Activated naive CD8-positive, alpha-beta T cell treated with anti-CD3 and anti-CD28 coated beads, Interleukin-2, amount 50 U/mL, for 24 hours (primary cell): ENCODE data around the gene PPM1H.

Experiments used
- ATAC-seq: fragments of 150-1000 bp; cut with Tn5 transposase; one replicate; pipeline ENCODE4 v1.10.0; 2021
- DNase-seq: peaks from one replicate; pipeline ENCODE4 v3.0.0; 2021
- H3K27ac Mint-ChIP-seq: one replicate; pipeline ENCODE4 v1.8.0; 2021; ENCODE audit warnings: mild to moderate bottlenecking, mixed read lengths
- H3K27me3 Mint-ChIP-seq: one replicate; pipeline ENCODE4 v1.8.0; 2021; ENCODE audit warnings: mixed read lengths
- H3K36me3 Mint-ChIP-seq: one replicate; pipeline ENCODE4 v1.8.0; 2021; ENCODE audit warnings: low read depth, mixed read lengths
- H3K4me1 Mint-ChIP-seq: one replicate; pipeline ENCODE4 v1.8.0; 2021; ENCODE audit warnings: mixed read lengths
- H3K4me3 Mint-ChIP-seq: one replicate; pipeline ENCODE4 v1.8.0; 2021; ENCODE audit warnings: mild to moderate bottlenecking, moderate library complexity, mixed read lengths
- H3K9me3 Mint-ChIP-seq: one replicate; pipeline ENCODE4 v1.8.0; 2021; ENCODE audit warnings: mixed read lengths

Gene PPM1H

GRCh38 chr12:62724285-62724684, 210.7 kb downstream of the PPM1H start:
- H3K36me3 Mint-ChIP-seq = no peaks in the 10 kb centered on the region
- no peaks in the 10 kb centered on the region for H3K4me1 Mint-ChIP-seq
- H3K9me3 Mint-ChIP-seq = no peaks in the 10 kb centered on the region
- H3K27me3 Mint-ChIP-seq = peaks cover 3% of the 10 kb centered on the region
- DNase-seq (no peak), ATAC-seq (no peak)
- no peak overlapping the region for H3K4me3 Mint-ChIP-seq
- no peak overlapping the region for H3K27ac Mint-ChIP-seq

DNA sequence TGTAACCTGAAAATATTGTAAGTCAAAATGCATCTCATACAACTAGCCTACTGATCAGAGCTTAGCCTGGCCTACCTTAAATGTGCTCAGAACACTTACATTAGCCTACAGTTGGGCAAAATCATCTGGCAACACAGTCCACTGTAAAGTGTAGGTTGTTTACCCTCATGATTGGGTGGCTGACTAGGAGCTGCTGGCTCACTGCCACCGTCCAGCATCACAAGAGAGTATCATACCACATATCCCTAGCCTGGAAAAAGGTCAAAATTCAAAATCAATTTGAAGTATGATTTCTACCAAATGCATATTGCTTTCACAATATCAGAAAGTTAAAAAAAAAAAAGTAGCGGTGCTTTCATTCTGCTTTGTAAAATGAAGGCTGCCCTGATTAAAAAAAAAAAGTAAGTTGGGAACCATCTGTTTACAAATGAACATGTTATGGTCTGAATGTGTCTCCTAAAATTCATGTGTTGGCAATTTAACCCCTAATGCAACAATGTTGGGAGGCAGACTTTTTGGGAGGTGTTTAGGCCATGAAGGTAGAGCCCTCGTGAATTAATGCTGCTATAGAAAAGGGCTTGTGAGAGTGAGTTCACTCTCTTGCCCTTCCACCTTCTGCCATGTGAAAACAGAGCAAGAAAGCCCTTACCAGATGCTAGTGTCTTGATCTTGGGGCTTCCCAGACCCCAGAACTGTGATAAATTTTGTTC, 211.8 kb downstream of the PPM1H start:
- peaks cover 3% of the 10 kb centered on the region for H3K27me3 Mint-ChIP-seq
- DNase-seq = no peak

GRCh38 chr12:62720661-62721330, 214.2 kb downstream of the PPM1H start:
- no peak overlapping the region for H3K4me3 Mint-ChIP-seq
- H3K27ac Mint-ChIP-seq = no peak overlapping the region
- no peaks in the 10 kb centered on the region for H3K36me3 Mint-ChIP-seq
- H3K27me3 Mint-ChIP-seq = no peaks in the 10 kb centered on the region
- DNase-seq (no peak), ATAC-seq (no peak)
- no peaks in the 10 kb centered on the region for H3K9me3 Mint-ChIP-seq
- no peaks in the 10 kb centered on the region for H3K4me1 Mint-ChIP-seq

More for the DNA sequence above, 211.8 kb downstream of the PPM1H start:
- H3K36me3 Mint-ChIP-seq = no peaks in the 10 kb centered on the region
- H3K4me1 Mint-ChIP-seq = no peaks in the 10 kb centered on the region
- H3K27ac Mint-ChIP-seq = no peak overlapping the region
- no peaks in the 10 kb centered on the region for H3K9me3 Mint-ChIP-seq
- no peak overlapping the region for H3K4me3 Mint-ChIP-seq
- no peak for ATAC-seq

DNA sequence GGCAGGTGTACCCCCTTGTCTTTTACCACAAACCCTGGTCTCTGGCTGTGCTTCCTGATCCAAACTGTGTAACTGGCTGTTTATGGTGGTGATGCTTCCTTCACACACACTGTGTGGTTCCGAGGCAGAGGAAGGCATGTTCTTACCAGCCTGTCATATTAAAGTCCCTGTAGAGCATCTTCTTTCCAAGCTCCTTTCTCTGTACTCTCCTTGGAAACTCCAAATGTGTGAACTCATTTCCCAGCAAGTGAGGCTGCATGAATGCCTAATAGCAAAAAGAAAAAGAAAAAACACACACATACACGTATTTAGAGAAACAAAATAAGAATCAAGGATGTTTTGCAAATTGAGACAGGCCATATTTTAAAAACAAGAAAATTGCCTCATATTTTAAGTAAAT, 214.9 kb downstream of the PPM1H start:
- Mint-ChIP-seq H3K36me3 (no peaks in the 10 kb centered on the region), H3K9me3 (no peaks in the 10 kb centered on the region), H3K4me1 (no peaks in the 10 kb centered on the region), H3K4me3 (no peak overlapping the region), H3K27ac (no peak overlapping the region), H3K27me3 (no peaks in the 10 kb centered on the region)
- DNase-seq = no peak
- ATAC-seq = no peak

DNA sequence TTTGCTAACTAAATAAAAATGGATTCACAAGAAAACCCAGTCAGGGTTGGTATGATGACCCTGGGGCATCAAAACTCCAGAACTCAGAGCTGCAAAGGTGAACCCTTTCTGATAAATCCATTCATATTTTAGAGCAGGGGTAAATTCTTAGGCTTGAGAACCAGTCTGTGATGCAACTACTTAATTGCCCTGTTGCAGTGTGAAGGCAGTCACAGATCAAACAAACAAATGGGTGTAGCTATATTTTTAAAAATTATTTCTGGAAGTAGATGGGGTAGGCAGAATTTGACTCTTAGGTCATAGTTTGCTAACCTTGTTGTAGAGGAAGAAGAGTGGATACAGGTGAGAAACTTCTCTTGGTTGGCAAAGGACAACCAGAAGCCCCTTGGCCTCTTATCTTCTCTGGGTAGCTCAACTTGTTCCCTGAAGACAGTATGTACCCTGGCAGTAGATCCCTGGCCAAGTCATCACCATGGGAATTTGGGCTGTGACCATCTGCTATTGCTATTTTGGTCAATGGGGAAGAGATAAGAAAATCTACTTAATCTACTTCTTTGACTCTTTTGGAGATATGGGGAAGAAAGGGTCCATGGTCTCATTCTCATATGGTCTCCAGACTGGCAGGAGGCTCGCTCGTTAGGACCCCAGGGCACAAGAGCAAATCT, 216.1 kb downstream of the PPM1H start:
- ATAC-seq (no peak), DNase-seq (no peak)
- H3K27me3 Mint-ChIP-seq = no peaks in the 10 kb centered on the region
- no peak overlapping the region for H3K27ac Mint-ChIP-seq
- H3K36me3 Mint-ChIP-seq = no peaks in the 10 kb centered on the region
- H3K4me1 Mint-ChIP-seq = no peaks in the 10 kb centered on the region
- no peak overlapping the region for H3K4me3 Mint-ChIP-seq
- H3K9me3 Mint-ChIP-seq = no peaks in the 10 kb centered on the region

GRCh38 chr12:62717643-62718042, 217.3 kb downstream of the PPM1H start:
- Mint-ChIP-seq H3K4me1 (no peaks in the 10 kb centered on the region), H3K9me3 (no peaks in the 10 kb centered on the region), H3K27me3 (no peaks in the 10 kb centered on the region), H3K36me3 (no peaks in the 10 kb centered on the region), H3K27ac (no peak overlapping the region), H3K4me3 (no peak overlapping the region)
- no peak for ATAC-seq
- no peak for DNase-seq

- H3K9me3 Mint-ChIP-seq = no peaks in the 10 kb centered on the region
- ATAC-seq (no peak), DNase-seq (no peak)
- no peak overlapping the region for H3K4me3 Mint-ChIP-seq
- no peaks in the 10 kb centered on the region for H3K4me1 Mint-ChIP-seq
- H3K27me3 Mint-ChIP-seq = no peaks in the 10 kb centered on the region
- H3K27ac Mint-ChIP-seq = no peak overlapping the region
- H3K36me3 Mint-ChIP-seq = no peaks in the 10 kb centered on the region
These were observed 218.0 kb downstream of the PPM1H start for GRCh38 chr12:62716866-62717525.

DNA sequence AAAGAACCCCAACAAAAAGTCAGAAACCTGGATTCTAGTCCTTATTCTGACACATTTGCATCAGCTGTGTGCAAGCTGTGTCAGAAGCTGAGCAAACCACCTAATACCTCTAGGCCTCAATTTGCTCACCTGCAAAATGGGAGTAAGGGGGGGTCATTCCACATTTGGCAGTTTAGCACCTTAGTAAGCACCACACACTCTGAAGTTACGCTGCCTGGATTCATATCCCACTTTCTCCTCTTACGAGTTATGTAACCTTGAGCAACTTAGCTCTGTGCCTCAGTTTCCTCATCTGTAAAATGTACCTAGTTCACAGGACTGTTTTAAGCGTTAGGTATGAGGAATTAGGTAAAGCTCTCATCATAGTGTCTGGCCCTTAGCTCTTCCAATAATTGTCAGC, 218.9 kb downstream of the PPM1H start:
- no peaks in the 10 kb centered on the region for H3K9me3 Mint-ChIP-seq
- DNase-seq = no peak
- ATAC-seq = no peak
- H3K27ac Mint-ChIP-seq = no peak overlapping the region
- H3K27me3 Mint-ChIP-seq = no peaks in the 10 kb centered on the region
- H3K4me3 Mint-ChIP-seq = no peak overlapping the region
- H3K36me3 Mint-ChIP-seq = no peaks in the 10 kb centered on the region
- no peaks in the 10 kb centered on the region for H3K4me1 Mint-ChIP-seq

- no peaks in the 10 kb centered on the region for H3K4me1 Mint-ChIP-seq
- H3K9me3 Mint-ChIP-seq = no peaks in the 10 kb centered on the region
- H3K27ac Mint-ChIP-seq = no peak overlapping the region
- no peaks in the 10 kb centered on the region for H3K27me3 Mint-ChIP-seq
- no peak overlapping the region for H3K4me3 Mint-ChIP-seq
- DNase-seq = no peak
- no peak for ATAC-seq
- H3K36me3 Mint-ChIP-seq = no peaks in the 10 kb centered on the region
These were observed 219.9 kb downstream of the PPM1H start for GRCh38 chr12:62714774-62715721.

DNA sequence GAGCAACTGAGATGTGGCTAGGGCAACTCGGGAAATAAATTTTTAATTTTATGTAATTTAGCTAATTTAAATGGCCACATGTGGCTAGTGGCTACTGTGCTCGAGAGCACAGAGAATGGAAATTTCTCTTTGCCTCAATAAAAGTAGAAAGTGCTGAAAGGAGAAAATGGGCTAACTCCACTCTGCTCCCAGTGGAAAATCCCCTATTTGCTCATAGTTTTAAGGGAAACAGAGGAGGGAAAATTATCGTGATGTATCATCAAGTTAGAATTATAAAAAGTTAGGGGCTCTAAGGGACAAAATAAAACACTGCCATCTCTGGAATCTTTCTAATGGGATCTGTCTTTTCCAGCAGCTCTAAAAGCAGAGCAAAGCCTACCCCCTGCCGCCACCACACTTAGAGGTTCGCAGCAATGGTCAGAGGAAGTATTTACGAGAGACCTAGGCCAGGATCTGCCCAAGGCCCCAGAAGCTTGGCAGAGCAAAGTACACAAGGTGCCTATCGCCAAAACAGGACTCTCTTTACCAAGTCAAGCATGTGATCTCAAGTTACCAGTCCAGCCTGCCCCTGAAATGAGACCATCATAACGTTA, 220.7 kb downstream of the PPM1H start:
- H3K27ac Mint-ChIP-seq = no peak overlapping the region
- ATAC-seq = no peak
- DNase-seq = no peak
- no peaks in the 10 kb centered on the region for H3K9me3 Mint-ChIP-seq
- peaks cover 2% of the 10 kb centered on the region for H3K27me3 Mint-ChIP-seq
- no peak overlapping the region for H3K4me3 Mint-ChIP-seq
- H3K36me3 Mint-ChIP-seq = no peaks in the 10 kb centered on the region
- H3K4me1 Mint-ChIP-seq = no peaks in the 10 kb centered on the region

GRCh38 chr12:62713723-62714122, 221.2 kb downstream of the PPM1H start:
- peaks cover 3% of the 10 kb centered on the region for H3K27me3 Mint-ChIP-seq
- no peak for DNase-seq
- no peaks in the 10 kb centered on the region for H3K36me3 Mint-ChIP-seq
- H3K9me3 Mint-ChIP-seq = no peaks in the 10 kb centered on the region
- ATAC-seq = no peak
- no peak overlapping the region for H3K27ac Mint-ChIP-seq
- no peaks in the 10 kb centered on the region for H3K4me1 Mint-ChIP-seq
- no peak overlapping the region for H3K4me3 Mint-ChIP-seq

GRCh38 chr12:62712681-62713573, 222.0 kb downstream of the PPM1H start:
- ATAC-seq (no peak), DNase-seq (no peak)
- peaks cover 3% of the 10 kb centered on the region for H3K27me3 Mint-ChIP-seq
- no peaks in the 10 kb centered on the region for H3K36me3 Mint-ChIP-seq
- no peak overlapping the region for H3K27ac Mint-ChIP-seq
- H3K4me3 Mint-ChIP-seq = no peak overlapping the region
- no peaks in the 10 kb centered on the region for H3K4me1 Mint-ChIP-seq
- H3K9me3 Mint-ChIP-seq = no peaks in the 10 kb centered on the region

GRCh38 chr12:62711631-62712241, 223.2 kb downstream of the PPM1H start:
- Mint-ChIP-seq H3K4me3 (no peak overlapping the region), H3K36me3 (no peaks in the 10 kb centered on the region), H3K4me1 (no peaks in the 10 kb centered on the region), H3K9me3 (no peaks in the 10 kb centered on the region), H3K27me3 (peaks cover 3% of the 10 kb centered on the region), H3K27ac (no peak overlapping the region)
- ATAC-seq = no peak
- DNase-seq = no peak
